OCI-LY3 (cell line): Measurements from ENCODE around the gene CTF1.
A peak's percentile ranks its signal among the peaks of the same experiment; 100 is the strongest.

ENCODE experiments used
- H2AFZ ChIP-seq: fragments of 200-600, 300-600 bp; shearing (Covaris generic); 2 replicates; pipeline ENCODE4 v1.6.0; 2014; ENCODE audit warnings: antibody characterized with exemption, low read depth, low read length
- H3K27ac ChIP-seq: fragments of 200-600, 300-600 bp; sonication (generic); 2 replicates; pipeline ENCODE4 v1.5.1; 2014; ENCODE audit warnings: mild to moderate bottlenecking, low read length, moderate library complexity, mixed read lengths
- H3K27me3 ChIP-seq: fragments of 200-600, 300-600 bp; sonication (generic); 2 replicates; pipeline ENCODE4 v1.6.1; 2014; ENCODE audit warnings: low read depth, low read length, mixed read lengths
- H3K36me3 ChIP-seq: fragments of 200-600, 300-600 bp; sonication (generic); replicated peaks from 2 replicates; pipeline ENCODE3; 2014; ENCODE audit warnings: low read depth, low read length, mixed read lengths
- H3K4me1 ChIP-seq: fragments of 300-600, 200-600 bp; sonication (generic); 2 replicates; pipeline ENCODE4 v1.6.1; 2014; ENCODE audit warnings: low read length, mixed read lengths
- H3K4me2 ChIP-seq: fragments of 200-600, 300-600 bp; sonication (generic); 2 replicates; pipeline ENCODE4 v1.6.1; 2014; ENCODE audit warnings: low read length, mixed read lengths
- H3K4me3 ChIP-seq: fragments of 300-600, 200-600 bp; sonication (generic); 2 replicates; pipeline ENCODE4 v1.5.1; 2014; ENCODE audit warnings: antibody characterized with exemption, mild to moderate bottlenecking, low read length, moderate library complexity
- H3K79me2 ChIP-seq: fragments of 300-600, 200-600 bp; shearing (Covaris generic); 2 replicates; pipeline ENCODE4 v1.6.1; 2014; ENCODE audit warnings: mild to moderate bottlenecking, low read length, mixed read lengths
- H3K9ac ChIP-seq: fragments of 300-600, 200-600 bp; shearing (Covaris generic); 2 replicates; pipeline ENCODE4 v1.6.0; 2014; ENCODE audit warnings: mild to moderate bottlenecking, low read length, moderate library complexity
- H3K9me3 ChIP-seq: fragments of 200-600, 300-600 bp; shearing (Covaris generic); 2 replicates; pipeline ENCODE4 v1.6.1; 2014; ENCODE audit warnings: low read length, mixed read lengths; ENCODE audit not compliant: insufficient read depth
- H4K20me1 ChIP-seq: fragments of 200-600, 300-600 bp; sonication (generic); 2 replicates; pipeline ENCODE4 v1.6.1; 2016; ENCODE audit warnings: low read length, mixed read lengths; ENCODE audit not compliant: insufficient read depth
- EZH2phosphoT487 ChIP-seq: fragments of 200-600 bp; shearing (Covaris generic); IDR thresholded peaks from 2 replicates; pipeline ENCODE4 v1.6.1; 2018; ENCODE audit warnings: antibody characterized with exemption, mixed run types, low read depth
- TF ChIP-seq, protein P1 (sequence below): fragments of 200-600, 300-600 bp; sonication (generic); IDR thresholded peaks from 2 replicates; pipeline ENCODE4 v1.5.1; 2014; ENCODE audit warnings: antibody characterized with exemption, low read length, low read depth

The CTF1 gene

DNA sequence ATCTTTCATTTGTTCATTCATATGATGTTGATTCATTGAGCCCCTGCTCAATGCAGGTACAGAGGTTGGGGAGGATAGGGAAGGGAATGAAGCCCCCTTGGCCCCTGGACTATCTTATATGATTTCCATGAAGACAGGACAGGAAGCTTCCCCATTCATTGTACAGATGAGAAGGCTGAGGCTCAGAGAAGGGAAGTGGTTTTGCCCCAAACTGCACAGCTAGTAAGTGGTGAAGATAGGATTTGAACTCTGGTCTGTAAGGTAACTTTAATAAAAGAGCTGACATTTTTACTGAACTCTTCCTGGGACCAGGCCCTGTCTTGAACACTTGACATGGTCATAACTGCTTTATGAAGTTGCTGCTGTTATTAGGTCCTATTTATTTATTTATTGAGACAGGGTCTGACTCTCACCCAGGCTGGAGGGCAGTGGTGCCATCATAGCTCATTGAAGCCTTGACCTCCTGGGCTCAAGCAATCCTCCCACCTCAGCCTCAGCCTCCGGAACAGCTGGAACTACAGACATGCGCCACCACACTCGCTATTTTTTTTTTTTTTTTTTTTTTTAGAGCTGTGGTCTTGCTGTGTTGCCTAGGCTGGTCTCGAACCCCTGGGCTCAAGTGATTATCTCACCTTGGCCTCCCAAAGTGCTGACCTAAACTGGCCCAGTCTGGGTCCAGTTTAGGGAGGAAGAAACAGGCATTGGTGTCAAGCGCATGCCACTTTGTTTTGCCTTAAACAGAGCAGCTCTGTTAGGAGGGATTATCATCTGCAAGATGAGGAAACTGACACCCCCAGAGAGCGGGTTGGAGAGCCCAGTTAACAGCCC is 5.0 kb downstream of the CTF1 start:
- Histone ChIP-seq H3K36me3 (no peaks in the 10 kb centered on the region), H3K79me2 (no peaks in the 10 kb centered on the region), H3K4me3 (peak overlapping the region; percentile 90), H4K20me1 (no peaks in the 10 kb centered on the region), H2AFZ (no peak overlapping the region; the same call in 1 of the 2 replicates), H3K4me2 (peak overlapping the region; percentile 98), H3K9ac (peak overlapping the region; percentile 67), H3K9me3 (no peaks in the 10 kb centered on the region), H3K27me3 (no peaks in the 10 kb centered on the region), H3K4me1 (peaks cover 28% of the 10 kb centered on the region), H3K27ac (no peak overlapping the region)
- no peak for TF ChIP-seq EZH2phosphoT487
- TF ChIP-seq, protein P1, sequence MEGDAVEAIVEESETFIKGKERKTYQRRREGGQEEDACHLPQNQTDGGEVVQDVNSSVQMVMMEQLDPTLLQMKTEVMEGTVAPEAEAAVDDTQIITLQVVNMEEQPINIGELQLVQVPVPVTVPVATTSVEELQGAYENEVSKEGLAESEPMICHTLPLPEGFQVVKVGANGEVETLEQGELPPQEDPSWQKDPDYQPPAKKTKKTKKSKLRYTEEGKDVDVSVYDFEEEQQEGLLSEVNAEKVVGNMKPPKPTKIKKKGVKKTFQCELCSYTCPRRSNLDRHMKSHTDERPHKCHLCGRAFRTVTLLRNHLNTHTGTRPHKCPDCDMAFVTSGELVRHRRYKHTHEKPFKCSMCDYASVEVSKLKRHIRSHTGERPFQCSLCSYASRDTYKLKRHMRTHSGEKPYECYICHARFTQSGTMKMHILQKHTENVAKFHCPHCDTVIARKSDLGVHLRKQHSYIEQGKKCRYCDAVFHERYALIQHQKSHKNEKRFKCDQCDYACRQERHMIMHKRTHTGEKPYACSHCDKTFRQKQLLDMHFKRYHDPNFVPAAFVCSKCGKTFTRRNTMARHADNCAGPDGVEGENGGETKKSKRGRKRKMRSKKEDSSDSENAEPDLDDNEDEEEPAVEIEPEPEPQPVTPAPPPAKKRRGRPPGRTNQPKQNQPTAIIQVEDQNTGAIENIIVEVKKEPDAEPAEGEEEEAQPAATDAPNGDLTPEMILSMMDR = no peak

DNA sequence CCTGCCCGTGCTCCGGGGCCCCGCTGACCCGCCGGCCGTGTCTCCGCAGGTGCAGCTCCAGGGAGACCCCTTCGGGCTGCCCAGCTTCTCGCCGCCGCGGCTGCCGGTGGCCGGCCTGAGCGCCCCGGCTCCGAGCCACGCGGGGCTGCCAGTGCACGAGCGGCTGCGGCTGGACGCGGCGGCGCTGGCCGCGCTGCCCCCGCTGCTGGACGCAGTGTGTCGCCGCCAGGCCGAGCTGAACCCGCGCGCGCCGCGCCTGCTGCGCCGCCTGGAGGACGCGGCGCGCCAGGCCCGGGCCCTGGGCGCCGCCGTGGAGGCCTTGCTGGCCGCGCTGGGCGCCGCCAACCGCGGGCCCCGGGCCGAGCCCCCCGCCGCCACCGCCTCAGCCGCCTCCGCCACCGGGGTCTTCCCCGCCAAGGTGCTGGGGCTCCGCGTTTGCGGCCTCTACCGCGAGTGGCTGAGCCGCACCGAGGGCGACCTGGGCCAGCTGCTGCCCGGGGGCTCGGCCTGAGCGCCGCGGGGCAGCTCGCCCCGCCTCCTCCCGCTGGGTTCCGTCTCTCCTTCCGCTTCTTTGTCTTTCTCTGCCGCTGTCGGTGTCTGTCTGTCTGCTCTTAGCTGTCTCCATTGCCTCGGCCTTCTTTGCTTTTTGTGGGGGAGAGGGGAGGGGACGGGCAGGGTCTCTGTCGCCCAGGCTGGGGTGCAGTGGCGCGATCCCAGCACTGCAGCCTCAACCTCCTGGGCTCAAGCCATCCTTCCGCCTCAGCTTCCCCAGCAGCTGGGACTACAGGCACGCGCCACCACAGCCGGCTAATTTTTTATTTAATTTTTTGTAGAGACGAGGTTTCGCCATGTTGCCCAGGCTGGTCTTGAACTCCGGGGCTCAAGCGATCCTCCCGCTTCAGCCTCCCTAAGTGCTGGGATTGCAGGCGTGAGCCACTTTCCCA is 5.9 kb downstream of the CTF1 start:
- TF ChIP-seq, protein P1 = no peak
- TF ChIP-seq EZH2phosphoT487 = no peak
- H3K27me3 ChIP-seq = no peaks in the 10 kb centered on the region
- peaks cover 21% of the 10 kb centered on the region for H3K4me1 ChIP-seq
- H3K9me3 ChIP-seq = no peaks in the 10 kb centered on the region
- no peaks in the 10 kb centered on the region for H3K79me2 ChIP-seq
- peak overlapping the region; percentile 90 for H3K4me3 ChIP-seq
- no peaks in the 10 kb centered on the region for H4K20me1 ChIP-seq
- peak overlapping the region; percentile 27 for H3K27ac ChIP-seq
- H3K9ac ChIP-seq = peak overlapping the region; percentile 78
- peak overlapping the region; percentile 98 for H3K4me2 ChIP-seq
- H3K36me3 ChIP-seq = no peaks in the 10 kb centered on the region
- peak overlapping the region; percentile 97 for H2AFZ ChIP-seq

DNA sequence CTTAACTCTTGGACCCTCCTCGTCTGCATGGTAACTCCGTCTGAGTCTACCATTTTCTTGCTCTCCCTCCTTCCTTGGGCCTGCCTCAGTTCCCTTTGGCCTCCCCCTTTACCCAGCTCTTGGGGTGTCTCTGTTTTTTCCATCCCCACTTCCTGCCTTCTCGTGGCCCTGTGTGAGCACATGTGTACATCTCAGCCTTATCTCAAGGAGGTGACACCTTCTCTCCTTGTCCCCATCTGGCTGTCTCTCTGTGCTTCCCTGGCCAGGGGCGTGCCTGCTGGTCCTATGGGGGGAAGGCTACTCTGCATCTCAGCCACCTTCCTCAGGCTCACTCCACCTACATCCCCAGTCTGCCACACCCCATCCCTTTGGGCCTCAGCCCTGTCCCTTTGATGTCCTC is 6.6 kb downstream of the CTF1 start:
- H3K27me3 ChIP-seq = no peaks in the 10 kb centered on the region
- H4K20me1 ChIP-seq = no peaks in the 10 kb centered on the region
- peak overlapping the region; percentile 90; the same call in 1 of the 2 replicates for H3K4me3 ChIP-seq
- TF ChIP-seq, protein P1 = no peak
- no peak for TF ChIP-seq EZH2phosphoT487
- H3K4me2 ChIP-seq = peak overlapping the region; percentile 96
- no peaks in the 10 kb centered on the region for H3K36me3 ChIP-seq
- H3K79me2 ChIP-seq = no peaks in the 10 kb centered on the region
- H2AFZ ChIP-seq = no peak overlapping the region
- no peak overlapping the region for H3K9ac ChIP-seq
- peaks cover 18% of the 10 kb centered on the region for H3K4me1 ChIP-seq
- H3K27ac ChIP-seq = no peak overlapping the region
- no peaks in the 10 kb centered on the region for H3K9me3 ChIP-seq

DNA sequence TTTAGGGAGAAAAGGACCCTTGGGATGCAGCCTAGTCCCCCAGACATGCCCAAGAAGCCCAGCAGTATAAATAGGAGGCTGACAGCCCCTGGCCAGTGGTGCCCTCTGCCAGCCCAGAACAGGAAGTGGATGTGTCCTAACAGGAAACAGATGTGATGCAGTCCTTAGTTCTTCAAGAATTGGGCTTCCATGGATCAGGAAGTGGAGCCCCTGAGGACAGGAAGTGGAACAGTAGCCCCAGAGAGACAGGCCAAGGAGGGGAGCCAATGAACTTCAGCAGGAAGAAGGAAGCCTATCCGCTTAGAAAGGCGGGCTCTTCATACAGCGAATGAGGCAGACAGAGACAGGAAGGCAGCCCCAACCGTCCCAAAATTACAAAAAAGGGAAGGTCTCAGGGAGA is 7.2 kb downstream of the CTF1 start:
- Histone ChIP-seq H3K36me3 (no peaks in the 10 kb centered on the region), H3K4me1 (peaks cover 18% of the 10 kb centered on the region), H3K4me3 (no peak overlapping the region), H3K9me3 (no peaks in the 10 kb centered on the region), H3K4me2 (no peak overlapping the region), H2AFZ (peak overlapping the region; percentile 86), H3K27ac (no peak overlapping the region), H4K20me1 (no peaks in the 10 kb centered on the region), H3K9ac (no peak overlapping the region), H3K79me2 (no peaks in the 10 kb centered on the region), H3K27me3 (no peaks in the 10 kb centered on the region)
- TF ChIP-seq, protein P1 = no peak
- TF ChIP-seq EZH2phosphoT487 = no peak
